GM12878 (cell line): ENCODE results near the gene GNAL. TPM values are rescaled to one million over a fixed set of nuclear protein-coding genes. Genes with fewer than 3 reads are reported as not detected.

Experiments
- ATAC-seq: fragments of 200-7000 bp; cut with Tn5 transposase; 3 replicates; pipeline ENCODE4 v1.9.1; 2020; ENCODE audit warnings: mild to moderate bottlenecking, moderate library complexity
- BruUV-seq: library from RNA; stranded (reverse); fragments of 400-500 nt; replicated peaks from 2 replicates; lab custom pipeline; 2021; lab: Mats Ljungman, UMichigan
- CTCF ChIA-PET: fragments of 300-600 bp; sonication (Branson Sonifier 250); formaldehyde crosslinking; extraction: SDS; loops from one replicate; lab custom pipeline; 2021; ENCODE audit warnings: inconsistent platforms; lab: Yijun Ruan, JAX
- POLR2A ChIA-PET: fragments of 350-600 bp; formaldehyde crosslinking; extraction: SDS; loops from one replicate; lab custom pipeline; 2021; ENCODE audit warnings: inconsistent platforms; lab: Charles Lee
- RAD21 ChIA-PET: fragments of 300-600 bp; sonication (Branson Sonifier 250); formaldehyde crosslinking; loops from one replicate; lab custom pipeline; 2023; ENCODE audit warnings: antibody characterized with exemption; ENCODE audit not compliant: unreplicated experiment; lab: Charles Lee
- SMC1A ChIA-PET: fragments of 300-600 bp; sonication (Branson Sonifier 250); formaldehyde crosslinking; loops from one replicate; lab custom pipeline; 2023; ENCODE audit not compliant: unreplicated experiment, uncharacterized antibody; lab: Charles Lee
- DNase-seq: peaks from one replicate; pipeline ENCODE4 v3.0.0-alpha.2; 2011; ENCODE audit warnings: low read depth, low spot score
- FAIRE-seq: peaks from 3 replicates; lab custom pipeline; 2011; peaks lifted over from hg19 to GRCh38; lab: Jason Lieb, UNC
- H2AFZ ChIP-seq: 2 replicates; pipeline ENCODE4 v1.6.0; 2011; ENCODE audit warnings: low read depth, low read length, control low read depth; ENCODE audit not compliant: control insufficient read depth
- H3K27ac ChIP-seq: 2 replicates; pipeline ENCODE4 v1.5.1; 2011; ENCODE audit warnings: control low read depth; ENCODE audit not compliant: control insufficient read depth, insufficient read depth
- H3K27me3 ChIP-seq, 2 experiments: replicated peaks in 1 of 2; 2 replicates each; pipeline versions ENCODE4 v1.6.0 to v1.6.1; 2011; ENCODE audit warnings: low read length in 1 of 2; ENCODE audit not compliant: control insufficient read depth in 2 of 2, insufficient read depth in 2 of 2
- H3K36me3 ChIP-seq, 2 experiments: 2 replicates each; pipeline ENCODE4 v1.5.1; 2011; ENCODE audit warnings: low read length in 1 of 2; ENCODE audit not compliant: control insufficient read depth in 2 of 2, insufficient read depth in 2 of 2
- H3K4me1 ChIP-seq: 2 replicates; pipeline ENCODE4 v1.6.1; 2011; ENCODE audit warnings: mild to moderate bottlenecking, low read length, moderate library complexity, mixed read lengths; ENCODE audit not compliant: control insufficient read depth, insufficient read depth
- H3K4me2 ChIP-seq: 2 replicates; pipeline ENCODE4 v1.6.0; 2011; ENCODE audit warnings: control low read depth; ENCODE audit not compliant: control insufficient read depth, insufficient read depth
- H3K4me3 ChIP-seq: fragments of 200-600 bp; sonication (generic); 2 replicates; pipeline ENCODE4 v1.5.1; 2016
- H3K79me2 ChIP-seq: 2 replicates; pipeline ENCODE4 v1.6.0; 2011; ENCODE audit warnings: low read length; ENCODE audit not compliant: control insufficient read depth, insufficient read depth
- H3K9ac ChIP-seq: 2 replicates; pipeline ENCODE4 v1.8.0; 2011; ENCODE audit warnings: low read length, control low read depth, mixed read lengths; ENCODE audit not compliant: control insufficient read depth, insufficient read depth
- H3K9me3 ChIP-seq: replicated peaks from 3 replicates; pipeline ENCODE4 v1.5.1; 2011; ENCODE audit warnings: mild to moderate bottlenecking, low read length; ENCODE audit not compliant: control insufficient read depth, insufficient read depth
- H4K20me1 ChIP-seq: 2 replicates; pipeline ENCODE4 v1.6.0; 2011; ENCODE audit not compliant: control insufficient read depth, insufficient read depth
- ASH2L ChIP-seq: fragments of 300-600, 200-600 bp; sonication (generic); IDR thresholded peaks from 2 replicates; pipeline ENCODE4 v1.6.1; 2017; ENCODE audit warnings: low read depth, mild to moderate bottlenecking, borderline replicate concordance
- CBFB ChIP-seq: IDR thresholded peaks from 2 replicates; pipeline ENCODE4 v1.6.1; 2016; ENCODE audit warnings: antibody characterized with exemption, low read depth
- CREM ChIP-seq: IDR thresholded peaks from 2 replicates; pipeline ENCODE4 v1.6.1; 2014; ENCODE audit warnings: antibody characterized with exemption, low read depth
- E4F1 ChIP-seq: fragments of 450-650 bp; IDR thresholded peaks from 2 replicates; pipeline ENCODE4 v1.6.1; 2018; ENCODE audit warnings: borderline replicate concordance, mild to moderate bottlenecking; ENCODE audit not compliant: partially characterized antibody
- HDAC6 ChIP-seq: fragments of 200-600 bp; sonication (generic); IDR thresholded peaks from one replicate; pipeline ENCODE4 v1.8.0; 2017; ENCODE audit warnings: antibody characterized with exemption; ENCODE audit not compliant: unreplicated experiment
- JUND ChIP-seq: IDR thresholded peaks from 2 replicates; pipeline ENCODE4 v1.6.1; 2012; ENCODE audit warnings: low read depth, mild to moderate bottlenecking, low read length, improper control_type of control experiment, moderate library complexity
- KAT2A ChIP-seq: conservative IDR thresholded peaks from 2 replicates; pipeline ENCODE4 v1.6.1; 2011; ENCODE audit warnings: low read depth, low read length; ENCODE audit not compliant: control insufficient read depth
- SIX5 ChIP-seq: IDR thresholded peaks from 2 replicates; pipeline ENCODE4 v1.6.1; 2011; ENCODE audit warnings: mild to moderate bottlenecking, low read depth, low read length, moderate library complexity; ENCODE audit not compliant: severe bottlenecking
- STAT1 ChIP-seq: fragments of 450-650 bp; conservative IDR thresholded peaks from 2 replicates; pipeline ENCODE4 v1.6.1; 2014; ENCODE audit warnings: antibody characterized with exemption, mild to moderate bottlenecking
- YY1 ChIP-seq: IDR thresholded peaks from 2 replicates; pipeline ENCODE4 v1.6.1; 2011; ENCODE audit warnings: low read depth, mild to moderate bottlenecking, low read length
- ZBTB33 ChIP-seq: fragments of 450-650 bp; IDR thresholded peaks from 2 replicates; pipeline ENCODE4 v1.6.1; 2017; ENCODE audit warnings: mild to moderate bottlenecking
- ZSCAN29 ChIP-seq: fragments of 450-650 bp; IDR thresholded peaks from 2 replicates; pipeline ENCODE4 v1.6.1; 2017; ENCODE audit warnings: mild to moderate bottlenecking, moderate library complexity
- WGBS: methylation state at CpG from one replicate; pipeline ENCODE4 v1.1.6; 2016; ENCODE audit warnings: low lambda C conversion rate; ENCODE audit not compliant: insufficient replicate concordance, insufficient coverage; ENCODE audit errors: missing lambda C conversion rate; 5-methylcytosine and 5-hydroxymethylcytosine counted together
- in situ Hi-C: fragments of 300-500 bp; cut with MboI; formaldehyde crosslinking; loops from 9 replicates; pipeline ENCODE4 v1.14.3; 2018; ENCODE audit warnings: mixed read lengths
- intact Hi-C: fragments of 100-400 bp; cut with micrococcal nuclease; formaldehyde crosslinking; loops from one replicate; pipeline ENCODE4 v1.14.2; 2022; ENCODE audit not compliant: unreplicated experiment
- polyA plus RNA-seq, 11 experiments: library from polyadenylated mRNA; depleted of rRNA in 4 of 11; unstranded in 6 of 11; stranded (reverse) in 5 of 11; fragments of >200 nt; fragmentation: Nextera tagmentation in 4 of 11; fragmentation: Illumina TruSeq in 1 of 11; extraction: Ambion mirVana in 4 of 11; extraction: Trizol in 1 of 11; gene quantifications; 1 replicate in 1 of 11; 2 replicates in 10 of 11; pipeline versions ENCODE4 v1.2.1 to v1.2.3, GENCODE V29; 2011 to 2016; ENCODE audit warnings: inconsistent platforms in 2 of 11, missing spikeins in 2 of 11, low read depth in 1 of 11
- total RNA-seq, 4 experiments: library from RNA; depleted of rRNA in 3 of 4; stranded (reverse); fragments of >200 nt in 3 of 4; fragmentation: Illumina TruSeq in 1 of 4; extraction: Trizol in 1 of 4; gene quantifications; 2 replicates each; pipeline versions ENCODE4 v1.2.1 to v1.2.3, GENCODE V29; 2013 to 2021

GNAL gene
- total and polyA plus RNA-seq, 10 of the 15 experiments (the other 5 are each of a cell fraction or from before 2014, with no cell fraction given): 0.02 to 0.39 (median 0.05) TPM; not detected in 5

- TF ChIP-seq E4F1 (no peak), HDAC6 (no peak), ASH2L (no peak), SIX5 (no peak), YY1 (no peak)
Observed at GRCh38 chr18:11801573-11801972, 112.5 kb downstream of the GNAL start (continued).

- intact Hi-C loops (no loop called here), in situ Hi-C loops (no loop called here)
- CTCF ChIA-PET: no interaction called here
- 60% methylated on average over 6 of the region's 6 CpGs for WGBS
- no peak overlapping the region for H3K4me3 ChIP-seq
- H3K4me1 ChIP-seq: no peaks in the 10 kb centered on the region
- POLR2A ChIA-PET: no interaction called here
- no peaks in the 10 kb centered on the region for H3K36me3 ChIP-seq
- H3K9me3 ChIP-seq: no peaks in the 10 kb centered on the region
- H3K27me3 ChIP-seq: no peaks in the 10 kb centered on the region; a peak in 1 of 4 replicates
- no TSS peak for BruUV-seq
- H3K9ac ChIP-seq: no peak overlapping the region
- H3K4me2 ChIP-seq: no peak overlapping the region
- no peak overlapping the region for H3K27ac ChIP-seq
- H4K20me1 ChIP-seq: no peaks in the 10 kb centered on the region
- no peak overlapping the region for H2AFZ ChIP-seq
- SMC1A ChIA-PET: no interaction called here
- no peaks in the 10 kb centered on the region for H3K79me2 ChIP-seq
- TF ChIP-seq CREM (no peak), ZSCAN29 (no peak), JUND (no peak), STAT1 (no peak), ZBTB33 (no peak), CBFB (no peak), YY1 (no peak), KAT2A (no peak)
- RAD21 ChIA-PET: no interaction called here
- no peak for FAIRE-seq
- no peak for ATAC-seq
- DNase-seq: no peak
Observed at GRCh38 chr18:11802158-11802557, 113.1 kb downstream of the GNAL start.
